ENCODE measurements around the gene ADAMTSL3.

The ADAMTSL3 gene

GRCh38 chr15:83809345-83809744, 155.4 kb downstream of the ADAMTSL3 start:
- no peak overlapping the region for H3K27ac ChIP-seq
- TF ChIP-seq CTCF (IDR thresholded peaks at IDR 0.05), result no peak
- no peak for TF ChIP-seq ZFX (IDR thresholded peaks at IDR 0.05; ENCODE audit: borderline replicate concordance)

GRCh38 chr15:83810110-83810509, 156.2 kb downstream of the ADAMTSL3 start:
- TF ChIP-seq CTCF (IDR thresholded peaks at IDR 0.05) (no peak), ZFX (IDR thresholded peaks at IDR 0.05; ENCODE audit: borderline replicate concordance) (no peak)
- H3K27ac ChIP-seq, result no peak overlapping the region

- no peak overlapping the region for H3K27ac ChIP-seq
- TF ChIP-seq ZFX (IDR thresholded peaks at IDR 0.05; ENCODE audit: borderline replicate concordance) (no peak), CTCF (IDR thresholded peaks at IDR 0.05) (no peak)
These were observed 159.8 kb downstream of the ADAMTSL3 start for GRCh38 chr15:83813682-83814081.

GRCh38 chr15:83815506-83815905, 161.6 kb downstream of the ADAMTSL3 start:
- no peak for TF ChIP-seq CTCF (IDR thresholded peaks at IDR 0.05)
- TF ChIP-seq ZFX (IDR thresholded peaks at IDR 0.05; ENCODE audit: borderline replicate concordance), result no peak

GRCh38 chr15:83816124-83816883, 162.4 kb downstream of the ADAMTSL3 start:
- no peak overlapping the region for H3K27ac ChIP-seq
- TF ChIP-seq CTCF (IDR thresholded peaks at IDR 0.05) (no peak), ZFX (IDR thresholded peaks at IDR 0.05; ENCODE audit: borderline replicate concordance) (no peak)

More at GRCh38 chr15:83815506-83815905, 161.6 kb downstream of the ADAMTSL3 start:
- H3K27ac ChIP-seq, result no peak overlapping the region

GRCh38 chr15:83818591-83818990, 164.7 kb downstream of the ADAMTSL3 start:
- TF ChIP-seq CTCF (IDR thresholded peaks at IDR 0.05) (no peak), ZFX (IDR thresholded peaks at IDR 0.05; ENCODE audit: borderline replicate concordance) (no peak)
- no peak overlapping the region for H3K27ac ChIP-seq

GRCh38 chr15:83830381-83830780, 176.5 kb downstream of the ADAMTSL3 start:
- no peak overlapping the region for H3K27ac ChIP-seq
- no peak for TF ChIP-seq CTCF (IDR thresholded peaks at IDR 0.05)
- no peak for TF ChIP-seq ZFX (IDR thresholded peaks at IDR 0.05; ENCODE audit: borderline replicate concordance)
